Measurements from ENCODE around the gene FGD2.

DNA sequence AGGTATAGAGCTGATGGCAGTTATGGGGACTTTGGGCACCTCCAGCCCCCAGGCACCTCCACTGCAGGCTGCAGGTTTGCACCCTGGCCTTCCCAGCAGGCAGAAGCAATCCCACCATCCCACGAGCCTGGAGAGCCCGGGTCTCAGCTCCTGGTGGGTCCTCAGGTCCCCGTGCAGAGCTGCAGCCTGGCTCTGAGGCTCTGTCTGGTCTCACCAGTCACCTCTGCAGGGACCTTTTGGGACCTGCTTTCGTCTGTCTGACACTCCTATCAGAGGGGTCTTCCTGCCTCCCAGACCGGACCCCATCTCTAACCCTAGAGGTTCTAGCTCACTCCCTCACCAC, 41.9 kb downstream of the FGD2 start:
- TF ChIP-seq, protein P1, sequence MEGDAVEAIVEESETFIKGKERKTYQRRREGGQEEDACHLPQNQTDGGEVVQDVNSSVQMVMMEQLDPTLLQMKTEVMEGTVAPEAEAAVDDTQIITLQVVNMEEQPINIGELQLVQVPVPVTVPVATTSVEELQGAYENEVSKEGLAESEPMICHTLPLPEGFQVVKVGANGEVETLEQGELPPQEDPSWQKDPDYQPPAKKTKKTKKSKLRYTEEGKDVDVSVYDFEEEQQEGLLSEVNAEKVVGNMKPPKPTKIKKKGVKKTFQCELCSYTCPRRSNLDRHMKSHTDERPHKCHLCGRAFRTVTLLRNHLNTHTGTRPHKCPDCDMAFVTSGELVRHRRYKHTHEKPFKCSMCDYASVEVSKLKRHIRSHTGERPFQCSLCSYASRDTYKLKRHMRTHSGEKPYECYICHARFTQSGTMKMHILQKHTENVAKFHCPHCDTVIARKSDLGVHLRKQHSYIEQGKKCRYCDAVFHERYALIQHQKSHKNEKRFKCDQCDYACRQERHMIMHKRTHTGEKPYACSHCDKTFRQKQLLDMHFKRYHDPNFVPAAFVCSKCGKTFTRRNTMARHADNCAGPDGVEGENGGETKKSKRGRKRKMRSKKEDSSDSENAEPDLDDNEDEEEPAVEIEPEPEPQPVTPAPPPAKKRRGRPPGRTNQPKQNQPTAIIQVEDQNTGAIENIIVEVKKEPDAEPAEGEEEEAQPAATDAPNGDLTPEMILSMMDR (IDR thresholded peaks at IDR 0.05): no peak
- no peak for TF ChIP-seq EP300 (IDR thresholded peaks at IDR 0.05; ENCODE audit: low read depth)

Measured in transverse colon (tissue), 3 donors.